ENCODE data around the gene TMEM127.

Gene TMEM127

GRCh38 chr2:96256611-96257113 lies 9.1 kb downstream of the TMEM127 start:
- H3K4me3 ChIP-seq (ENCODE audit: low read depth, low read length) = no peak overlapping the region
- TF ChIP-seq, protein P1, sequence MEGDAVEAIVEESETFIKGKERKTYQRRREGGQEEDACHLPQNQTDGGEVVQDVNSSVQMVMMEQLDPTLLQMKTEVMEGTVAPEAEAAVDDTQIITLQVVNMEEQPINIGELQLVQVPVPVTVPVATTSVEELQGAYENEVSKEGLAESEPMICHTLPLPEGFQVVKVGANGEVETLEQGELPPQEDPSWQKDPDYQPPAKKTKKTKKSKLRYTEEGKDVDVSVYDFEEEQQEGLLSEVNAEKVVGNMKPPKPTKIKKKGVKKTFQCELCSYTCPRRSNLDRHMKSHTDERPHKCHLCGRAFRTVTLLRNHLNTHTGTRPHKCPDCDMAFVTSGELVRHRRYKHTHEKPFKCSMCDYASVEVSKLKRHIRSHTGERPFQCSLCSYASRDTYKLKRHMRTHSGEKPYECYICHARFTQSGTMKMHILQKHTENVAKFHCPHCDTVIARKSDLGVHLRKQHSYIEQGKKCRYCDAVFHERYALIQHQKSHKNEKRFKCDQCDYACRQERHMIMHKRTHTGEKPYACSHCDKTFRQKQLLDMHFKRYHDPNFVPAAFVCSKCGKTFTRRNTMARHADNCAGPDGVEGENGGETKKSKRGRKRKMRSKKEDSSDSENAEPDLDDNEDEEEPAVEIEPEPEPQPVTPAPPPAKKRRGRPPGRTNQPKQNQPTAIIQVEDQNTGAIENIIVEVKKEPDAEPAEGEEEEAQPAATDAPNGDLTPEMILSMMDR (IDR thresholded peaks at IDR 0.05; ENCODE audit: insufficient read depth, low read depth, low read length, missing control alignments) = no peak
- DNase-seq (ENCODE audit: low read depth) = no peak

- no peak for DNase-seq (ENCODE audit: low read depth)
- TF ChIP-seq, protein P1 (IDR thresholded peaks at IDR 0.05; ENCODE audit: insufficient read depth, low read depth, low read length, missing control alignments) = no peak
- no peak overlapping the region for H3K4me3 ChIP-seq (ENCODE audit: low read depth, low read length)
Observed at GRCh38 chr2:96254571-96254970, 11.2 kb downstream of the TMEM127 start.

DNA sequence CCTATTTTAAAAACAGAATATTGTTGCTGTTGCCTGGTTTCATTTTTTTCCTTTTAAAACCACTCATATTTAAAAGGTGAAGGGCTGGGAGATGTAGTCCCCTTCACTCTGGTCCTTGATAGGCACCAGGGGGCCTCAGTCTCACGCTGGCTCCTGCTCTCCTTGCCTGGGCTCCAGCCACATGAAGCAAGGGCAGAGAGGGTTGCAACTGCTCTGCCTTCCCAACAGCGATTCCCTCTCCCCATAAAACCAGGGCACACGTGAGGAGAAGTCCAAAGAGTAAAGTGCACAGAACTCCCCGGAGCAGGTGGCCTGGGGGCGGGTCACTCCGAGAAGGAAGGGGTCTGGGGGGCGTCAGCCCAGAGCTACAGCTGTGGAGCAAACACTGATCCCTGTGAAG lies 12.8 kb downstream of the TMEM127 start:
- H3K4me3 ChIP-seq (ENCODE audit: low read depth, low read length) = no peak overlapping the region
- TF ChIP-seq, protein P1 (IDR thresholded peaks at IDR 0.05; ENCODE audit: insufficient read depth, low read depth, low read length, missing control alignments) = no peak
- no peak for DNase-seq (ENCODE audit: low read depth)

- TF ChIP-seq, protein P1 (IDR thresholded peaks at IDR 0.05; ENCODE audit: insufficient read depth, low read depth, low read length, missing control alignments) = no peak
- DNase-seq (ENCODE audit: low read depth) = no peak
- no peak overlapping the region for H3K4me3 ChIP-seq (ENCODE audit: low read depth, low read length)
Observed at GRCh38 chr2:96252526-96252925, 13.3 kb downstream of the TMEM127 start.

GRCh38 chr2:96251721-96252292 lies 14.0 kb downstream of the TMEM127 start:
- H3K4me3 ChIP-seq (ENCODE audit: low read depth, low read length) = no peak overlapping the region
- peak; percentile 25 for DNase-seq (ENCODE audit: low read depth)
- TF ChIP-seq, protein P1 (IDR thresholded peaks at IDR 0.05; ENCODE audit: insufficient read depth, low read depth, low read length, missing control alignments) = no peak

DNA sequence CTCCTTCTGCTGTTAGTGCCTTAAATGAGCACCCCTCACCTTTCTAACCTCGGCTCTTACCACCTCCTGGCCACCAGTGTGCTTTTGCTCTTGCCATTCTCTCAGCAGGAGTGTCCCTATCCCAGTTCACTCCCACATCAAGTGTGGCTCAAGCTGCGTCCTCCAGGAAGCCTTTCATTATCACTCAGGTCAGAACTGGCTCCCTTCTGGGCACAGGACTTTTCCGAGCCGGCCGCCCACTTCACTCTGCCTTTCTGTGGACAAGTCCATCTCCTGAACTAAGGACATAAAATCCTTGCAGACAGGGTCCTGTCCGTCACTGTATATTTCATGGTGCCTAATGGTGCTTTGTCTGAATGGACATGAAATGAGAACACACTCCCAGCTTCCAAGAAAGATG lies 15.6 kb downstream of the TMEM127 start:
- H3K4me3 ChIP-seq (ENCODE audit: low read depth, low read length) = no peak overlapping the region
- TF ChIP-seq, protein P1 (IDR thresholded peaks at IDR 0.05; ENCODE audit: insufficient read depth, low read depth, low read length, missing control alignments) = no peak
- DNase-seq (ENCODE audit: low read depth) = no peak

- DNase-seq (ENCODE audit: low read depth) = no peak
- H3K4me3 ChIP-seq (ENCODE audit: low read depth, low read length) = no peak overlapping the region
- TF ChIP-seq, protein P1 (IDR thresholded peaks at IDR 0.05; ENCODE audit: insufficient read depth, low read depth, low read length, missing control alignments) = no peak
Observed at GRCh38 chr2:96249654-96250053, 16.1 kb downstream of the TMEM127 start.

All from GM12865 (cell line).